Liver (tissue), 3 donors: ENCODE measurements around the gene XKR3.
"Not testable (repeated sequence)": the region's sequence is repeated elsewhere in the genome, so short reads cannot be mapped to it uniquely, and the experiment has no call there.

Experiments
- EGR1 ChIP-seq, 2 donors: IDR thresholded peaks; 2 replicates each; pipeline ENCODE4 v1.6.1; 2016 to 2018; ENCODE audit warnings: antibody characterized with exemption in 2 of 2, low read depth in 2 of 2
- FOXA1 ChIP-seq: IDR thresholded peaks from 2 replicates; pipeline ENCODE4 v1.6.1; 2016; ENCODE audit warnings: antibody characterized with exemption
- GABPA ChIP-seq, 2 donors: IDR thresholded peaks in 1 of 2; conservative IDR thresholded peaks in 1 of 2; 2 replicates each; pipeline ENCODE4 v1.6.1; 2016; ENCODE audit warnings: antibody characterized with exemption in 2 of 2, mild to moderate bottlenecking in 1 of 2, moderate library complexity in 1 of 2
- HNF4A ChIP-seq, 2 donors: conservative IDR thresholded peaks; 2 replicates each; pipeline ENCODE4 v1.6.1; 2016; ENCODE audit warnings: antibody characterized with exemption in 2 of 2, mild to moderate bottlenecking in 2 of 2
- JUND ChIP-seq, 2 donors: IDR thresholded peaks; 2 replicates each; pipeline ENCODE4 v1.6.1; 2016; ENCODE audit warnings: antibody characterized with exemption in 2 of 2
- RAD21 ChIP-seq, 2 donors: IDR thresholded peaks; 2 replicates each; pipeline ENCODE4 v1.6.1; 2016; ENCODE audit warnings: antibody characterized with exemption in 2 of 2, mild to moderate bottlenecking in 2 of 2
- TAF1 ChIP-seq: conservative IDR thresholded peaks from 2 replicates; pipeline ENCODE4 v1.6.1; 2016; ENCODE audit warnings: antibody characterized with exemption, mild to moderate bottlenecking
- TF ChIP-seq, protein P1 (sequence below): fragments of 150-350 bp; IDR thresholded peaks from 2 replicates; pipeline ENCODE4 v1.5.1; 2017; ENCODE audit warnings: improper control_type of control experiment, low read depth, low read length; ENCODE audit not compliant: missing input control
- TF ChIP-seq, protein P2 (sequence below): IDR thresholded peaks from 2 replicates; pipeline ENCODE4 v1.6.1; 2016; ENCODE audit warnings: antibody characterized with exemption
- TF ChIP-seq, protein P3 (sequence below): IDR thresholded peaks from 2 replicates; pipeline ENCODE4 v1.6.1; 2016; ENCODE audit warnings: antibody characterized with exemption
- TF ChIP-seq, protein P4 (sequence below): IDR thresholded peaks from 2 replicates; pipeline ENCODE4 v1.6.1; 2016; ENCODE audit warnings: antibody characterized with exemption
- TF ChIP-seq, protein P5 (sequence below): IDR thresholded peaks from 2 replicates; pipeline ENCODE4 v1.6.1; 2016; ENCODE audit warnings: antibody characterized with exemption, mild to moderate bottlenecking
- donor health status: healthy.
- donor health status: healthy.

DNA sequence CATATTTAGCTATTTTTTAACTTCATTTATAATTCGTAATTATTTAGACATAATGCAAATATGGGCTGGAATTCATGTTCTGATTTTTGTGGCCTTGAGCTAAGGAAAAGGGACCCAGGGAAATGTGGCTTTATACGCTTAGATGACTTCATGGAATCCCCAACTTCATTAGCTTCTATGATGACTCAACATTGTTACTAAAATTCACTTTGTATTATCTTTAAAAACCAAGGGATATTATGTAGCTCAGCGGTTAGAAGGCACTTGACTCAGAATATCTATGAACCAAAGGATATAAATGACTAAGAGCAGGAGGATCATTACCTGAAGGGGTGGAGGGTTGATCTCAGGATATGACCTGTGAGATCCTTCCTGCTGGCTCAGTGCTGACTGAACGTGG is 64.8 kb downstream of the XKR3 start:
- TF ChIP-seq, protein P1, sequence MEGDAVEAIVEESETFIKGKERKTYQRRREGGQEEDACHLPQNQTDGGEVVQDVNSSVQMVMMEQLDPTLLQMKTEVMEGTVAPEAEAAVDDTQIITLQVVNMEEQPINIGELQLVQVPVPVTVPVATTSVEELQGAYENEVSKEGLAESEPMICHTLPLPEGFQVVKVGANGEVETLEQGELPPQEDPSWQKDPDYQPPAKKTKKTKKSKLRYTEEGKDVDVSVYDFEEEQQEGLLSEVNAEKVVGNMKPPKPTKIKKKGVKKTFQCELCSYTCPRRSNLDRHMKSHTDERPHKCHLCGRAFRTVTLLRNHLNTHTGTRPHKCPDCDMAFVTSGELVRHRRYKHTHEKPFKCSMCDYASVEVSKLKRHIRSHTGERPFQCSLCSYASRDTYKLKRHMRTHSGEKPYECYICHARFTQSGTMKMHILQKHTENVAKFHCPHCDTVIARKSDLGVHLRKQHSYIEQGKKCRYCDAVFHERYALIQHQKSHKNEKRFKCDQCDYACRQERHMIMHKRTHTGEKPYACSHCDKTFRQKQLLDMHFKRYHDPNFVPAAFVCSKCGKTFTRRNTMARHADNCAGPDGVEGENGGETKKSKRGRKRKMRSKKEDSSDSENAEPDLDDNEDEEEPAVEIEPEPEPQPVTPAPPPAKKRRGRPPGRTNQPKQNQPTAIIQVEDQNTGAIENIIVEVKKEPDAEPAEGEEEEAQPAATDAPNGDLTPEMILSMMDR = not testable (repeated sequence)
- not testable (repeated sequence) for TF ChIP-seq GABPA (IDR thresholded peaks at IDR 0.05 in 1 of 2, conservative IDR thresholded peaks at IDR 0.05 in 1 of 2); JUND (IDR thresholded peaks at IDR 0.05); EGR1 (IDR thresholded peaks at IDR 0.05; ENCODE audit: low read depth in 2 of 2); HNF4A (conservative IDR thresholded peaks at IDR 0.05); FOXA1; RAD21 (IDR thresholded peaks at IDR 0.05); TAF1
- TF ChIP-seq, protein P2, sequence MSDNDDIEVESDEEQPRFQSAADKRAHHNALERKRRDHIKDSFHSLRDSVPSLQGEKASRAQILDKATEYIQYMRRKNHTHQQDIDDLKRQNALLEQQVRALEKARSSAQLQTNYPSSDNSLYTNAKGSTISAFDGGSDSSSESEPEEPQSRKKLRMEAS = not testable (repeated sequence)
- TF ChIP-seq, protein P3, sequence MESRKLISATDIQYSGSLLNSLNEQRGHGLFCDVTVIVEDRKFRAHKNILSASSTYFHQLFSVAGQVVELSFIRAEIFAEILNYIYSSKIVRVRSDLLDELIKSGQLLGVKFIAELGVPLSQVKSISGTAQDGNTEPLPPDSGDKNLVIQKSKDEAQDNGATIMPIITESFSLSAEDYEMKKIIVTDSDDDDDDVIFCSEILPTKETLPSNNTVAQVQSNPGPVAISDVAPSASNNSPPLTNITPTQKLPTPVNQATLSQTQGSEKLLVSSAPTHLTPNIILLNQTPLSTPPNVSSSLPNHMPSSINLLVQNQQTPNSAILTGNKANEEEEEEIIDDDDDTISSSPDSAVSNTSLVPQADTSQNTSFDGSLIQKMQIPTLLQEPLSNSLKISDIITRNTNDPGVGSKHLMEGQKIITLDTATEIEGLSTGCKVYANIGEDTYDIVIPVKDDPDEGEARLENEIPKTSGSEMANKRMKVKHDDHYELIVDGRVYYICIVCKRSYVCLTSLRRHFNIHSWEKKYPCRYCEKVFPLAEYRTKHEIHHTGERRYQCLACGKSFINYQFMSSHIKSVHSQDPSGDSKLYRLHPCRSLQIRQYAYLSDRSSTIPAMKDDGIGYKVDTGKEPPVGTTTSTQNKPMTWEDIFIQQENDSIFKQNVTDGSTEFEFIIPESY = not testable (repeated sequence)
- TF ChIP-seq, protein P4, sequence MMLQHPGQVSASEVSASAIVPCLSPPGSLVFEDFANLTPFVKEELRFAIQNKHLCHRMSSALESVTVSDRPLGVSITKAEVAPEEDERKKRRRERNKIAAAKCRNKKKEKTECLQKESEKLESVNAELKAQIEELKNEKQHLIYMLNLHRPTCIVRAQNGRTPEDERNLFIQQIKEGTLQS = not testable (repeated sequence)
- TF ChIP-seq, protein P5, sequence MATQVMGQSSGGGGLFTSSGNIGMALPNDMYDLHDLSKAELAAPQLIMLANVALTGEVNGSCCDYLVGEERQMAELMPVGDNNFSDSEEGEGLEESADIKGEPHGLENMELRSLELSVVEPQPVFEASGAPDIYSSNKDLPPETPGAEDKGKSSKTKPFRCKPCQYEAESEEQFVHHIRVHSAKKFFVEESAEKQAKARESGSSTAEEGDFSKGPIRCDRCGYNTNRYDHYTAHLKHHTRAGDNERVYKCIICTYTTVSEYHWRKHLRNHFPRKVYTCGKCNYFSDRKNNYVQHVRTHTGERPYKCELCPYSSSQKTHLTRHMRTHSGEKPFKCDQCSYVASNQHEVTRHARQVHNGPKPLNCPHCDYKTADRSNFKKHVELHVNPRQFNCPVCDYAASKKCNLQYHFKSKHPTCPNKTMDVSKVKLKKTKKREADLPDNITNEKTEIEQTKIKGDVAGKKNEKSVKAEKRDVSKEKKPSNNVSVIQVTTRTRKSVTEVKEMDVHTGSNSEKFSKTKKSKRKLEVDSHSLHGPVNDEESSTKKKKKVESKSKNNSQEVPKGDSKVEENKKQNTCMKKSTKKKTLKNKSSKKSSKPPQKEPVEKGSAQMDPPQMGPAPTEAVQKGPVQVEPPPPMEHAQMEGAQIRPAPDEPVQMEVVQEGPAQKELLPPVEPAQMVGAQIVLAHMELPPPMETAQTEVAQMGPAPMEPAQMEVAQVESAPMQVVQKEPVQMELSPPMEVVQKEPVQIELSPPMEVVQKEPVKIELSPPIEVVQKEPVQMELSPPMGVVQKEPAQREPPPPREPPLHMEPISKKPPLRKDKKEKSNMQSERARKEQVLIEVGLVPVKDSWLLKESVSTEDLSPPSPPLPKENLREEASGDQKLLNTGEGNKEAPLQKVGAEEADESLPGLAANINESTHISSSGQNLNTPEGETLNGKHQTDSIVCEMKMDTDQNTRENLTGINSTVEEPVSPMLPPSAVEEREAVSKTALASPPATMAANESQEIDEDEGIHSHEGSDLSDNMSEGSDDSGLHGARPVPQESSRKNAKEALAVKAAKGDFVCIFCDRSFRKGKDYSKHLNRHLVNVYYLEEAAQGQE = not testable (repeated sequence)
